ENCODE data around the gene UBQLN4. TPM values are rescaled to one million over a fixed set of nuclear protein-coding genes. Genes with fewer than 3 reads are reported as not detected.

The UBQLN4 gene
- total and polyA plus RNA-seq, 9 of the 15 experiments (the other 6 are each of a cell fraction or from before 2014, with no cell fraction given) = 13.5 to 65.5 (median 37.0) TPM

GRCh38 chr1:156025876-156026275 lies 27.7 kb downstream of the UBQLN4 start (continued):
- TF ChIP-seq ZBTB34 (CRISPR knock-in tag; IDR thresholded peaks at IDR 0.05) (no peak), SNRNP70 (optimal IDR thresholded peaks at IDR 0.05; ENCODE audit: low read depth, low read length) (no peak), ZNF699 (CRISPR knock-in tag; IDR thresholded peaks at IDR 0.05; ENCODE audit: insufficient replicate concordance) (no peak), DACH1 (IDR thresholded peaks at IDR 0.05; ENCODE audit: partially characterized antibody) (no peak), ZNF785 (CRISPR knock-in tag; IDR thresholded peaks at IDR 0.05) (no peak), TEAD2 (tag; IDR thresholded peaks at IDR 0.05) (no peak), ZNF77 (CRISPR knock-in tag; IDR thresholded peaks at IDR 0.05) (no peak), ELF2 (CRISPR knock-in tag; IDR thresholded peaks at IDR 0.05) (no peak), THAP12 (CRISPR knock-in tag; IDR thresholded peaks at IDR 0.05) (no peak), ZNF583 (CRISPR knock-in tag; IDR thresholded peaks at IDR 0.05) (no peak), BRD4 (IDR thresholded peaks at IDR 0.05) (no peak), GTF2A2 (tag; IDR thresholded peaks at IDR 0.05) (no peak), CBFA2T2 (conservative IDR thresholded peaks at IDR 0.05) (no peak), MITF (IDR thresholded peaks at IDR 0.05) (no peak), PCBP1 (IDR thresholded peaks at IDR 0.05; ENCODE audit: low read depth, low read length, poor library complexity, severe bottlenecking) (no peak), FOXP1 (CRISPR knock-in tag; IDR thresholded peaks at IDR 0.05) (no peak), EZH2 (IDR thresholded peaks at IDR 0.05; ENCODE audit: borderline replicate concordance, low read depth, low read length) (no peak), ATF7 (IDR thresholded peaks at IDR 0.05) (no peak), LEF1 (IDR thresholded peaks at IDR 0.05) (no peak), CTCF (IDR thresholded peaks at IDR 0.05 in 2 of 3, conservative IDR thresholded peaks at IDR 0.05 in 1 of 3; ENCODE audit: insufficient read depth in 2 of 3, low read depth in 1 of 3, low read length in 3 of 3) (peak; percentile 89 to 98 (median 90)), DDX20 (tag; IDR thresholded peaks at IDR 0.05; ENCODE audit: low read depth) (no peak), ZNF780A (CRISPR knock-in tag; IDR thresholded peaks at IDR 0.05) (no peak), KDM5B (IDR thresholded peaks at IDR 0.05; ENCODE audit: insufficient replicate concordance, low read depth, low read length) (no peak), BRCA1 (IDR thresholded peaks at IDR 0.05) (no peak), BRCA1 (CRISPR knock-in tag; IDR thresholded peaks at IDR 0.05) (no peak), XRCC5 (IDR thresholded peaks at IDR 0.05; ENCODE audit: low read depth, low read length) (no peak)
